Smooth muscle cell (in vitro differentiated cells): ENCODE measurements around the gene MEGF8. TPM values are rescaled to one million over a fixed set of nuclear protein-coding genes. Genes with fewer than 3 reads are reported as not detected.

Experiments
- DNase-seq: peaks from one replicate; lab custom pipeline; 2025; ENCODE audit not compliant: unreplicated experiment; lab: John Stamatoyannopoulos, UW
- H2AFZ ChIP-seq: fragments of 200-600 bp; sonication (generic); 2 replicates; pipeline ENCODE4 v1.6.0; 2016; ENCODE audit warnings: antibody characterized with exemption, low read depth, mild to moderate bottlenecking
- H3F3A ChIP-seq: fragments of 200-600 bp; sonication (generic); 2 replicates; pipeline ENCODE4 v1.6.0; 2017; ENCODE audit warnings: antibody characterized with exemption, low read depth
- H3K27ac ChIP-seq: fragments of 200-600 bp; sonication (generic); 2 replicates; pipeline ENCODE4 v1.5.1; 2016; ENCODE audit warnings: low read depth, mild to moderate bottlenecking
- H3K27me3 ChIP-seq: fragments of 200-600 bp; sonication (generic); 2 replicates; pipeline ENCODE4 v1.6.1; 2016; ENCODE audit warnings: low read depth, mild to moderate bottlenecking
- H3K36me3 ChIP-seq: fragments of 200-600 bp; sonication (generic); 2 replicates; pipeline ENCODE4 v1.5.1; 2016; ENCODE audit warnings: low read depth
- H3K4me1 ChIP-seq: fragments of 200-600 bp; sonication (generic); 2 replicates; pipeline ENCODE4 v1.5.1; 2016; ENCODE audit warnings: low read depth
- H3K4me2 ChIP-seq: fragments of 200-600 bp; sonication (generic); 2 replicates; pipeline ENCODE4 v1.6.0; 2016; ENCODE audit warnings: mild to moderate bottlenecking
- H3K4me3 ChIP-seq: fragments of 200-600 bp; sonication (generic); 2 replicates; pipeline ENCODE4 v1.5.1; 2016; ENCODE audit warnings: mild to moderate bottlenecking
- H3K79me2 ChIP-seq: fragments of 200-600 bp; sonication (generic); 2 replicates; pipeline ENCODE4 v1.6.0; 2016; ENCODE audit warnings: low read depth, mild to moderate bottlenecking
- H3K9ac ChIP-seq: fragments of 200-600 bp; sonication (generic); 2 replicates; pipeline ENCODE4 v1.6.0; 2016; ENCODE audit warnings: low read depth
- H3K9me3 ChIP-seq: fragments of 200-600 bp; sonication (generic); replicated peaks from 2 replicates; pipeline ENCODE4 v1.5.1; 2016; ENCODE audit warnings: low read depth
- H4K20me1 ChIP-seq: fragments of 200-600 bp; sonication (generic); 2 replicates; pipeline ENCODE4 v1.6.0; 2016; ENCODE audit warnings: low read depth
- CTCF ChIP-seq: fragments of 200-600 bp; sonication (generic); IDR thresholded peaks from 2 replicates; pipeline ENCODE4 v1.5.1; 2017; ENCODE audit warnings: borderline replicate concordance, mild to moderate bottlenecking, antibody characterized with exemption; ENCODE audit not compliant: insufficient read depth, poor library complexity, severe bottlenecking
- whole genome bisulfite sequencing: methylation state at CpG from one replicate; pipeline ENCODE4 v1.1.7; 2016; ENCODE audit warnings: low lambda C conversion rate; 5-methylcytosine and 5-hydroxymethylcytosine counted together
- polyA plus RNA-seq: library from polyadenylated mRNA; unstranded; fragments of >200 nt; fragmentation: Nextera tagmentation; extraction: Ambion mirVana; gene quantifications from 2 replicates; pipeline ENCODE4 v1.2.1, GENCODE V29; 2016
- total RNA-seq: library from RNA; depleted of rRNA; stranded (reverse); fragments of >200 nt; gene quantifications from 2 replicates; pipeline ENCODE4 v1.2.3, GENCODE V29; 2014

Gene MEGF8
- total and polyA plus RNA-seq, 2 experiments from 2014 or later, result 8.2 to 16.4 TPM

GRCh38 chr19:42423462-42424344 lies 98.3 kb downstream of the MEGF8 start:
- Histone ChIP-seq H4K20me1 (no peaks in the 10 kb centered on the region), H2AFZ (peak overlapping the region; percentile 94), H3K4me2 (peak overlapping the region; percentile 91), H3K79me2 (no peaks in the 10 kb centered on the region), H3K4me1 (peaks cover 17% of the 10 kb centered on the region), H3K27me3 (no peaks in the 10 kb centered on the region), H3K9ac (no peak overlapping the region), H3K9me3 (no peaks in the 10 kb centered on the region), H3K4me3 (peak overlapping the region; percentile 77), H3K36me3 (no peaks in the 10 kb centered on the region), H3K27ac (no peak overlapping the region), H3F3A (no peaks in the 10 kb centered on the region)
- 24% methylated on average over 58 of the region's 65 CpGs for WGBS
- peak; percentile 42 for DNase-seq
- no peak for TF ChIP-seq CTCF

GRCh38 chr19:42424345-42424707 lies 98.9 kb downstream of the MEGF8 start:
- Histone ChIP-seq H3K27ac (no peak overlapping the region), H3F3A (no peaks in the 10 kb centered on the region), H4K20me1 (no peaks in the 10 kb centered on the region), H3K36me3 (no peaks in the 10 kb centered on the region), H3K9ac (no peak overlapping the region), H2AFZ (no peak overlapping the region), H3K79me2 (no peaks in the 10 kb centered on the region), H3K4me3 (no peak overlapping the region), H3K27me3 (no peaks in the 10 kb centered on the region), H3K9me3 (no peaks in the 10 kb centered on the region), H3K4me1 (peaks cover 17% of the 10 kb centered on the region), H3K4me2 (no peak overlapping the region)
- WGBS, result 64% methylated on average over 15 of the region's 15 CpGs
- DNase-seq, result no peak
- no peak for TF ChIP-seq CTCF

- H3K27ac ChIP-seq, result no peak overlapping the region
- peak; percentile 10 for TF ChIP-seq CTCF
- no peaks in the 10 kb centered on the region for H4K20me1 ChIP-seq
- peaks cover 17% of the 10 kb centered on the region for H3K4me1 ChIP-seq
- no peak for DNase-seq
- no peaks in the 10 kb centered on the region for H3K36me3 ChIP-seq
- no peak overlapping the region for H2AFZ ChIP-seq
- no peak overlapping the region for H3K9ac ChIP-seq
- no peaks in the 10 kb centered on the region for H3K9me3 ChIP-seq
- WGBS, result 63% methylated on average over 13 of the region's 13 CpGs
- H3K27me3 ChIP-seq, result no peaks in the 10 kb centered on the region
- H3F3A ChIP-seq, result no peaks in the 10 kb centered on the region
- H3K79me2 ChIP-seq, result no peaks in the 10 kb centered on the region
- H3K4me2 ChIP-seq, result no peak overlapping the region
- H3K4me3 ChIP-seq, result no peak overlapping the region
Observed at GRCh38 chr19:42424712-42425131, 99.3 kb downstream of the MEGF8 start.

- no peak overlapping the region for H3K27ac ChIP-seq
- H3K9me3 ChIP-seq, result no peaks in the 10 kb centered on the region
- H3K9ac ChIP-seq, result no peak overlapping the region
- H3K79me2 ChIP-seq, result no peaks in the 10 kb centered on the region
- no peaks in the 10 kb centered on the region for H4K20me1 ChIP-seq
- H3K27me3 ChIP-seq, result no peaks in the 10 kb centered on the region
- 96% methylated on average over 3 of the region's 3 CpGs for WGBS
- no peak overlapping the region for H3K4me2 ChIP-seq
- no peak overlapping the region for H2AFZ ChIP-seq
- H3F3A ChIP-seq, result no peaks in the 10 kb centered on the region
- no peak for DNase-seq
- H3K4me3 ChIP-seq, result no peak overlapping the region
- TF ChIP-seq CTCF, result no peak
- no peaks in the 10 kb centered on the region for H3K36me3 ChIP-seq
- H3K4me1 ChIP-seq, result peaks cover 17% of the 10 kb centered on the region
Observed at GRCh38 chr19:42426643-42427042, 101.2 kb downstream of the MEGF8 start.
